ENCODE measurements around the gene TBC1D2. TPM values are rescaled to one million over a fixed set of nuclear protein-coding genes. Genes with fewer than 3 reads are reported as not detected.

TBC1D2 gene
- total and polyA plus RNA-seq, 2 of the 13 experiments (the other 11 are each of a cell fraction or from before 2014, with no cell fraction given): 2.0 to 2.8 TPM

DNA sequence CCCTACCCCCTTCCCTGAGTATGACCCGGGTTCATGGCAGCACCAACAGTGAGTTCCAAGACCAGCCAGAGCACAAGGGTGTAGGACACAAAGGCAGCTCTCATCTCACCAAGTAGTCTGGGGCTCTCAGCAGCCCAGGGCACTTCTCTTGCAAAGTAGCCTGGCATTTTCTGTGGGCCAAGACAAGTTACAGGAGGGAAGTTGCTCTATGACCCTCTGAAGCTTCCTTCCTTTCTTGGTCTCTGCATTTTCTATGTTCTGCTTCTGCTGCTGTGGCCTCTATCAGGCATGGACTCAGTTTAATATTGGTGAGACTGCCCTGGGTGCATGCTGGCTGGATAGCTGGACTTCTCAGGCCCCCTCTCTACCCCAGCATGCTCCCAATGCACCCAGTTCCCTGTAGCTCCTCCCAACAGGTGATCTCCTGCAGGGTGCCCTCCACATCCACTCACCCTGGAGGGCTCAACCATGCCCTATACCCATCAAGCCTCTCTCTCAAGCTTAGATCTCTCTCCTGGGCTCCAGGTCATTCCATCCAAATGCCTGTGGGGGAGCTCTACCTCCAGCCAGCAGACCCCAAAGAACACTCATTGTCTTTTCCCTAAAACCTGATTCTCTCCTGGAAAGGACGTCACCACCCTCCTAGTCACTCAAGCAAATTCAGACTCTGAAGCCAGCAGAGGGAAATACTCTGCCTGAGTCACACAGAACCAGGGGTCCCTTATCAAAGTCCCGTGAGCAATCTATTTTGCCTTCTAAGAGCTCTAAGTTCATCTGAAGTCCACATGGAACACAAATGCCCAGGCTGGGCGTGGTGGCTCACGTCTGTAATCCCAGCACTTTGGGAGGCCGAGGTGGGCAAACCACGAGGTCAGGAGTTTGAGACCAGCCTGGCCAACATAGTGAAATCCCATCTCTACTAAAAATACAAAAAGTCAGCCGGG, 13.8 kb downstream of the TBC1D2 start:
- peak; percentile 84 for ATAC-seq
- intact Hi-C loops (cut with micrococcal nuclease; ENCODE audit: unreplicated experiment): no loop called here

More for the DNA sequence above, 13.8 kb downstream of the TBC1D2 start:
- Histone ChIP-seq H3K4me2 (ENCODE audit: low read depth, low read length) (no peak overlapping the region), H3K4me1 (ENCODE audit: insufficient read depth, low read length) (peaks cover 7% of the 10 kb centered on the region), H3K36me3 (replicated peaks in 1 of 2; ENCODE audit: control insufficient read depth in 1 of 2, insufficient read depth in 2 of 2, low read length in 2 of 2) (no peaks in the 10 kb centered on the region), H3K79me2 (ENCODE audit: insufficient read depth, low read length) (no peaks in the 10 kb centered on the region), H3K9ac (ENCODE audit: insufficient read depth, low read depth, low read length) (no peak overlapping the region), H3K27ac (ENCODE audit: extremely low read length, insufficient read depth, low read length) (no peak overlapping the region), H4K20me1 (ENCODE audit: insufficient read depth, low read length) (no peaks in the 10 kb centered on the region), H3K4me3 (replicated peaks in 1 of 3; ENCODE audit: insufficient read depth in 1 of 3, low read depth in 2 of 3, low read length in 3 of 3) (no peak overlapping the region), H3K27me3 (ENCODE audit: control insufficient read depth in 1 of 2, insufficient read depth in 2 of 2, low read length in 2 of 2) (no peaks in the 10 kb centered on the region), H3K9me3 (ENCODE audit: low read length) (no peaks in the 10 kb centered on the region), H2AFZ (ENCODE audit: low read length) (no peak overlapping the region)
- in situ Hi-C loops (cut with HindIII; ENCODE audit: extremely low pct_ligation_motif_present, low pct_unique_long_range_greater_than_20kb): no loop called here
- FAIRE-seq: no peak
- BruUV-seq (replicated peaks): no TSS peak
- DNase-seq (ENCODE audit: low spot score): no peak
- 88% methylated on average over 7 of the region's 8 CpGs for WGBS (ENCODE audit: low lambda C conversion rate)
- POLR2A ChIA-PET: interaction anchor here (0.7 to 1.3 kb wide), 2 partner anchors 14 to 95 kb away, joined by 3 to 7 read pairs; partner anchors contain the start of gene TBC1D2
- TF ChIP-seq ZNF577 (CRISPR knock-in tag; IDR thresholded peaks at IDR 0.05; ENCODE audit: borderline replicate concordance, low read depth) (no peak), PHF8 (CRISPR knock-in tag; IDR thresholded peaks at IDR 0.05) (no peak), NFYC (CRISPR knock-in tag; IDR thresholded peaks at IDR 0.05) (no peak), ZNF776 (CRISPR knock-in tag; IDR thresholded peaks at IDR 0.05) (no peak), AKAP8 (CRISPR knock-in tag; IDR thresholded peaks at IDR 0.05) (no peak), ZBTB42 (CRISPR knock-in tag; IDR thresholded peaks at IDR 0.05) (no peak), FOXA3 (CRISPR knock-in tag; IDR thresholded peaks at IDR 0.05) (no peak)
- TF ChIP-seq, protein P1, sequence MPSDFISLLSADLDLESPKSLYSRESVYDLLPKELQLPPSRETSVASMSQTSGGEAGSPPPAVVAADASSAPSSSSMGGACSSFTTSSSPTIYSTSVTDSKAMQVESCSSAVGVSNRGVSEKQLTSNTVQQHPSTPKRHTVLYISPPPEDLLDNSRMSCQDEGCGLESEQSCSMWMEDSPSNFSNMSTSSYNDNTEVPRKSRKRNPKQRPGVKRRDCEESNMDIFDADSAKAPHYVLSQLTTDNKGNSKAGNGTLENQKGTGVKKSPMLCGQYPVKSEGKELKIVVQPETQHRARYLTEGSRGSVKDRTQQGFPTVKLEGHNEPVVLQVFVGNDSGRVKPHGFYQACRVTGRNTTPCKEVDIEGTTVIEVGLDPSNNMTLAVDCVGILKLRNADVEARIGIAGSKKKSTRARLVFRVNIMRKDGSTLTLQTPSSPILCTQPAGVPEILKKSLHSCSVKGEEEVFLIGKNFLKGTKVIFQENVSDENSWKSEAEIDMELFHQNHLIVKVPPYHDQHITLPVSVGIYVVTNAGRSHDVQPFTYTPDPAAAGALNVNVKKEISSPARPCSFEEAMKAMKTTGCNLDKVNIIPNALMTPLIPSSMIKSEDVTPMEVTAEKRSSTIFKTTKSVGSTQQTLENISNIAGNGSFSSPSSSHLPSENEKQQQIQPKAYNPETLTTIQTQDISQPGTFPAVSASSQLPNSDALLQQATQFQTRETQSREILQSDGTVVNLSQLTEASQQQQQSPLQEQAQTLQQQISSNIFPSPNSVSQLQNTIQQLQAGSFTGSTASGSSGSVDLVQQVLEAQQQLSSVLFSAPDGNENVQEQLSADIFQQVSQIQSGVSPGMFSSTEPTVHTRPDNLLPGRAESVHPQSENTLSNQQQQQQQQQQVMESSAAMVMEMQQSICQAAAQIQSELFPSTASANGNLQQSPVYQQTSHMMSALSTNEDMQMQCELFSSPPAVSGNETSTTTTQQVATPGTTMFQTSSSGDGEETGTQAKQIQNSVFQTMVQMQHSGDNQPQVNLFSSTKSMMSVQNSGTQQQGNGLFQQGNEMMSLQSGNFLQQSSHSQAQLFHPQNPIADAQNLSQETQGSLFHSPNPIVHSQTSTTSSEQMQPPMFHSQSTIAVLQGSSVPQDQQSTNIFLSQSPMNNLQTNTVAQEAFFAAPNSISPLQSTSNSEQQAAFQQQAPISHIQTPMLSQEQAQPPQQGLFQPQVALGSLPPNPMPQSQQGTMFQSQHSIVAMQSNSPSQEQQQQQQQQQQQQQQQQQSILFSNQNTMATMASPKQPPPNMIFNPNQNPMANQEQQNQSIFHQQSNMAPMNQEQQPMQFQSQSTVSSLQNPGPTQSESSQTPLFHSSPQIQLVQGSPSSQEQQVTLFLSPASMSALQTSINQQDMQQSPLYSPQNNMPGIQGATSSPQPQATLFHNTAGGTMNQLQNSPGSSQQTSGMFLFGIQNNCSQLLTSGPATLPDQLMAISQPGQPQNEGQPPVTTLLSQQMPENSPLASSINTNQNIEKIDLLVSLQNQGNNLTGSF (CRISPR knock-in tag; IDR thresholded peaks at IDR 0.05): no peak
- TF ChIP-seq, protein P2, sequence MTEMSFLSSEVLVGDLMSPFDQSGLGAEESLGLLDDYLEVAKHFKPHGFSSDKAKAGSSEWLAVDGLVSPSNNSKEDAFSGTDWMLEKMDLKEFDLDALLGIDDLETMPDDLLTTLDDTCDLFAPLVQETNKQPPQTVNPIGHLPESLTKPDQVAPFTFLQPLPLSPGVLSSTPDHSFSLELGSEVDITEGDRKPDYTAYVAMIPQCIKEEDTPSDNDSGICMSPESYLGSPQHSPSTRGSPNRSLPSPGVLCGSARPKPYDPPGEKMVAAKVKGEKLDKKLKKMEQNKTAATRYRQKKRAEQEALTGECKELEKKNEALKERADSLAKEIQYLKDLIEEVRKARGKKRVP (CRISPR knock-in tag; IDR thresholded peaks at IDR 0.05): no peak
- CTCF ChIA-PET (ENCODE audit: low intra/inter-chr PET ratio, low total read pairs): no interaction called here

All from HepG2 (cell line).